Measurements from ENCODE around the gene ACTL7A. TPM values are rescaled to one million over a fixed set of nuclear protein-coding genes. Genes with fewer than 3 reads are reported as not detected.

Gene ACTL7A
- total and polyA plus RNA-seq, 2 experiments from 2014 or later = not detected

DNA sequence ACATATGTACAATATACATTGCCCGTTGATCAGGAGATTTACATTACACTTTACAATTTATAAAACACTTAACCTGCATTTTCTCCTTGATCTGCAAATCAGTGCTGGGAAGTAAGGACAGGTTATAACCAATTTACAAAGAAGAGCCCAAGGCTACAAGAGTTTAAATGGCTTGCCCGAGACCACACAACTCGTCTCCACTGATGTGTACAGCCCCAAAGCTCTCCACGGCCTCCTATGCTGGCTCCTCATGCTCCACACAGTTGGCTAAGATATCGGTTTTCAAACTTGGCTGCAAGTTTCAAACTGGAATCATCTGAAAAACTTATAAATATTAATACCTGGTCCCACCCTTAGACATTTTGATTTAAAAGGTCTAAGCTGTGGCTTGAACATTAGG is 16.6 kb upstream of the ACTL7A start (continued):
- TF ChIP-seq CREB1 (CRISPR knock-in tag; IDR thresholded peaks at IDR 0.05; ENCODE audit: low read depth) (no peak), ZNF114 (CRISPR knock-in tag; IDR thresholded peaks at IDR 0.05) (no peak), ZNF331 (CRISPR knock-in tag; IDR thresholded peaks at IDR 0.05; ENCODE audit: low read depth) (no peak), JUNB (IDR thresholded peaks at IDR 0.05; ENCODE audit: unreplicated experiment) (no peak), POLR2AphosphoS5 (IDR thresholded peaks at IDR 0.05; ENCODE audit: low read depth) (no peak)

DNA sequence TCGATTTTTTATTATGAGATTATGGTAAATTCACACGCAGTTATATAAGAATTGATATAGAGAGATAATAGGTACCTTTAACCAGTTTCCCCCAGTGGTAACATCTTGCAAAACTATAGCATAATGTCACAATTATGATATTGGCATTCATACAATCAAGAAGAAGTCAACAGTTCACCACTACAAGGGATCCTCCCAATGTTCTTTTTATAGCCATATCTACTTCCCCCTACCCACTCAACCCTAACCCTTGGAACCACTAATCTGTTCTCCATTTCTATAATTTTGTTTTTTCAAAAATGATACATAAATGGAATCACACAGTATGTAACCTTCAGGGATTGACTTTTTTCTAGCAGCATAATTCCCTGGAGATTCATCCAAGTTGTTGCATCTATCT is 16.1 kb upstream of the ACTL7A start:
- peaks cover 3% of the 10 kb centered on the region; the same call in 1 of the 2 replicates for H3K4me1 ChIP-seq (ENCODE audit: insufficient read depth)
- no peak overlapping the region for H3K27ac ChIP-seq (ENCODE audit: low read depth)
- H3K27me3 ChIP-seq (ENCODE audit: insufficient read depth) = no peaks in the 10 kb centered on the region
- no peaks in the 10 kb centered on the region for H3F3A ChIP-seq (replicated peaks; ENCODE audit: low read depth)
- H2AFZ ChIP-seq = no peak overlapping the region
- Mint-ChIP-seq H3K9me3 (no peaks in the 10 kb centered on the region; the same call in 2 of the 3 replicates), H3K27me3 (ENCODE audit: insufficient read depth, low read depth, poor library complexity) (peaks cover 2% of the 10 kb centered on the region), H3K36me3 (ENCODE audit: low read depth) (no peaks in the 10 kb centered on the region), H3K27ac (no peak overlapping the region), H3K4me1 (peaks cover 2% of the 10 kb centered on the region; the same call in 1 of the 3 replicates), H3K4me3 (no peak overlapping the region)
- no peaks in the 10 kb centered on the region for H3K36me3 ChIP-seq (ENCODE audit: insufficient read depth)
- H3K4me3 ChIP-seq = no peak overlapping the region
- no peaks in the 10 kb centered on the region for H4K20me1 ChIP-seq (replicated peaks; ENCODE audit: insufficient read depth)
- H3K9me2 ChIP-seq (ENCODE audit: insufficient read depth) = no peaks in the 10 kb centered on the region
- no peak for DNase-seq (ENCODE audit: low spot score)
- TF ChIP-seq ZNF114 (CRISPR knock-in tag; IDR thresholded peaks at IDR 0.05) = no peak
- no peak for TF ChIP-seq JUNB (IDR thresholded peaks at IDR 0.05; ENCODE audit: unreplicated experiment)
- TF ChIP-seq CREB1 (CRISPR knock-in tag; IDR thresholded peaks at IDR 0.05; ENCODE audit: low read depth) = no peak
- no peak for TF ChIP-seq EZH2 (IDR thresholded peaks at IDR 0.05; ENCODE audit: low read depth, unreplicated experiment)
- TF ChIP-seq, protein P1, sequence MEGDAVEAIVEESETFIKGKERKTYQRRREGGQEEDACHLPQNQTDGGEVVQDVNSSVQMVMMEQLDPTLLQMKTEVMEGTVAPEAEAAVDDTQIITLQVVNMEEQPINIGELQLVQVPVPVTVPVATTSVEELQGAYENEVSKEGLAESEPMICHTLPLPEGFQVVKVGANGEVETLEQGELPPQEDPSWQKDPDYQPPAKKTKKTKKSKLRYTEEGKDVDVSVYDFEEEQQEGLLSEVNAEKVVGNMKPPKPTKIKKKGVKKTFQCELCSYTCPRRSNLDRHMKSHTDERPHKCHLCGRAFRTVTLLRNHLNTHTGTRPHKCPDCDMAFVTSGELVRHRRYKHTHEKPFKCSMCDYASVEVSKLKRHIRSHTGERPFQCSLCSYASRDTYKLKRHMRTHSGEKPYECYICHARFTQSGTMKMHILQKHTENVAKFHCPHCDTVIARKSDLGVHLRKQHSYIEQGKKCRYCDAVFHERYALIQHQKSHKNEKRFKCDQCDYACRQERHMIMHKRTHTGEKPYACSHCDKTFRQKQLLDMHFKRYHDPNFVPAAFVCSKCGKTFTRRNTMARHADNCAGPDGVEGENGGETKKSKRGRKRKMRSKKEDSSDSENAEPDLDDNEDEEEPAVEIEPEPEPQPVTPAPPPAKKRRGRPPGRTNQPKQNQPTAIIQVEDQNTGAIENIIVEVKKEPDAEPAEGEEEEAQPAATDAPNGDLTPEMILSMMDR (conservative IDR thresholded peaks at IDR 0.05; ENCODE audit: low read depth in 2 of 2) = no peak
- TF ChIP-seq EZH2phosphoT487 (IDR thresholded peaks at IDR 0.05; ENCODE audit: unreplicated experiment) = no peak
- TF ChIP-seq STAT1 (IDR thresholded peaks at IDR 0.05; ENCODE audit: unreplicated experiment) = no peak
- TF ChIP-seq NANOG (IDR thresholded peaks at IDR 0.05; ENCODE audit: borderline replicate concordance) = no peak
- TF ChIP-seq, protein P2, sequence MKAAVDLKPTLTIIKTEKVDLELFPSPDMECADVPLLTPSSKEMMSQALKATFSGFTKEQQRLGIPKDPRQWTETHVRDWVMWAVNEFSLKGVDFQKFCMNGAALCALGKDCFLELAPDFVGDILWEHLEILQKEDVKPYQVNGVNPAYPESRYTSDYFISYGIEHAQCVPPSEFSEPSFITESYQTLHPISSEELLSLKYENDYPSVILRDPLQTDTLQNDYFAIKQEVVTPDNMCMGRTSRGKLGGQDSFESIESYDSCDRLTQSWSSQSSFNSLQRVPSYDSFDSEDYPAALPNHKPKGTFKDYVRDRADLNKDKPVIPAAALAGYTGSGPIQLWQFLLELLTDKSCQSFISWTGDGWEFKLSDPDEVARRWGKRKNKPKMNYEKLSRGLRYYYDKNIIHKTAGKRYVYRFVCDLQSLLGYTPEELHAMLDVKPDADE (IDR thresholded peaks at IDR 0.05) = no peak
- TF ChIP-seq POLR2AphosphoS5 (IDR thresholded peaks at IDR 0.05; ENCODE audit: low read depth) = no peak
- TF ChIP-seq, protein P3, sequence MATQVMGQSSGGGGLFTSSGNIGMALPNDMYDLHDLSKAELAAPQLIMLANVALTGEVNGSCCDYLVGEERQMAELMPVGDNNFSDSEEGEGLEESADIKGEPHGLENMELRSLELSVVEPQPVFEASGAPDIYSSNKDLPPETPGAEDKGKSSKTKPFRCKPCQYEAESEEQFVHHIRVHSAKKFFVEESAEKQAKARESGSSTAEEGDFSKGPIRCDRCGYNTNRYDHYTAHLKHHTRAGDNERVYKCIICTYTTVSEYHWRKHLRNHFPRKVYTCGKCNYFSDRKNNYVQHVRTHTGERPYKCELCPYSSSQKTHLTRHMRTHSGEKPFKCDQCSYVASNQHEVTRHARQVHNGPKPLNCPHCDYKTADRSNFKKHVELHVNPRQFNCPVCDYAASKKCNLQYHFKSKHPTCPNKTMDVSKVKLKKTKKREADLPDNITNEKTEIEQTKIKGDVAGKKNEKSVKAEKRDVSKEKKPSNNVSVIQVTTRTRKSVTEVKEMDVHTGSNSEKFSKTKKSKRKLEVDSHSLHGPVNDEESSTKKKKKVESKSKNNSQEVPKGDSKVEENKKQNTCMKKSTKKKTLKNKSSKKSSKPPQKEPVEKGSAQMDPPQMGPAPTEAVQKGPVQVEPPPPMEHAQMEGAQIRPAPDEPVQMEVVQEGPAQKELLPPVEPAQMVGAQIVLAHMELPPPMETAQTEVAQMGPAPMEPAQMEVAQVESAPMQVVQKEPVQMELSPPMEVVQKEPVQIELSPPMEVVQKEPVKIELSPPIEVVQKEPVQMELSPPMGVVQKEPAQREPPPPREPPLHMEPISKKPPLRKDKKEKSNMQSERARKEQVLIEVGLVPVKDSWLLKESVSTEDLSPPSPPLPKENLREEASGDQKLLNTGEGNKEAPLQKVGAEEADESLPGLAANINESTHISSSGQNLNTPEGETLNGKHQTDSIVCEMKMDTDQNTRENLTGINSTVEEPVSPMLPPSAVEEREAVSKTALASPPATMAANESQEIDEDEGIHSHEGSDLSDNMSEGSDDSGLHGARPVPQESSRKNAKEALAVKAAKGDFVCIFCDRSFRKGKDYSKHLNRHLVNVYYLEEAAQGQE (IDR thresholded peaks at IDR 0.05; ENCODE audit: unreplicated experiment) = no peak
- TF ChIP-seq ZNF331 (CRISPR knock-in tag; IDR thresholded peaks at IDR 0.05; ENCODE audit: low read depth) = no peak
- TF ChIP-seq, protein P4, sequence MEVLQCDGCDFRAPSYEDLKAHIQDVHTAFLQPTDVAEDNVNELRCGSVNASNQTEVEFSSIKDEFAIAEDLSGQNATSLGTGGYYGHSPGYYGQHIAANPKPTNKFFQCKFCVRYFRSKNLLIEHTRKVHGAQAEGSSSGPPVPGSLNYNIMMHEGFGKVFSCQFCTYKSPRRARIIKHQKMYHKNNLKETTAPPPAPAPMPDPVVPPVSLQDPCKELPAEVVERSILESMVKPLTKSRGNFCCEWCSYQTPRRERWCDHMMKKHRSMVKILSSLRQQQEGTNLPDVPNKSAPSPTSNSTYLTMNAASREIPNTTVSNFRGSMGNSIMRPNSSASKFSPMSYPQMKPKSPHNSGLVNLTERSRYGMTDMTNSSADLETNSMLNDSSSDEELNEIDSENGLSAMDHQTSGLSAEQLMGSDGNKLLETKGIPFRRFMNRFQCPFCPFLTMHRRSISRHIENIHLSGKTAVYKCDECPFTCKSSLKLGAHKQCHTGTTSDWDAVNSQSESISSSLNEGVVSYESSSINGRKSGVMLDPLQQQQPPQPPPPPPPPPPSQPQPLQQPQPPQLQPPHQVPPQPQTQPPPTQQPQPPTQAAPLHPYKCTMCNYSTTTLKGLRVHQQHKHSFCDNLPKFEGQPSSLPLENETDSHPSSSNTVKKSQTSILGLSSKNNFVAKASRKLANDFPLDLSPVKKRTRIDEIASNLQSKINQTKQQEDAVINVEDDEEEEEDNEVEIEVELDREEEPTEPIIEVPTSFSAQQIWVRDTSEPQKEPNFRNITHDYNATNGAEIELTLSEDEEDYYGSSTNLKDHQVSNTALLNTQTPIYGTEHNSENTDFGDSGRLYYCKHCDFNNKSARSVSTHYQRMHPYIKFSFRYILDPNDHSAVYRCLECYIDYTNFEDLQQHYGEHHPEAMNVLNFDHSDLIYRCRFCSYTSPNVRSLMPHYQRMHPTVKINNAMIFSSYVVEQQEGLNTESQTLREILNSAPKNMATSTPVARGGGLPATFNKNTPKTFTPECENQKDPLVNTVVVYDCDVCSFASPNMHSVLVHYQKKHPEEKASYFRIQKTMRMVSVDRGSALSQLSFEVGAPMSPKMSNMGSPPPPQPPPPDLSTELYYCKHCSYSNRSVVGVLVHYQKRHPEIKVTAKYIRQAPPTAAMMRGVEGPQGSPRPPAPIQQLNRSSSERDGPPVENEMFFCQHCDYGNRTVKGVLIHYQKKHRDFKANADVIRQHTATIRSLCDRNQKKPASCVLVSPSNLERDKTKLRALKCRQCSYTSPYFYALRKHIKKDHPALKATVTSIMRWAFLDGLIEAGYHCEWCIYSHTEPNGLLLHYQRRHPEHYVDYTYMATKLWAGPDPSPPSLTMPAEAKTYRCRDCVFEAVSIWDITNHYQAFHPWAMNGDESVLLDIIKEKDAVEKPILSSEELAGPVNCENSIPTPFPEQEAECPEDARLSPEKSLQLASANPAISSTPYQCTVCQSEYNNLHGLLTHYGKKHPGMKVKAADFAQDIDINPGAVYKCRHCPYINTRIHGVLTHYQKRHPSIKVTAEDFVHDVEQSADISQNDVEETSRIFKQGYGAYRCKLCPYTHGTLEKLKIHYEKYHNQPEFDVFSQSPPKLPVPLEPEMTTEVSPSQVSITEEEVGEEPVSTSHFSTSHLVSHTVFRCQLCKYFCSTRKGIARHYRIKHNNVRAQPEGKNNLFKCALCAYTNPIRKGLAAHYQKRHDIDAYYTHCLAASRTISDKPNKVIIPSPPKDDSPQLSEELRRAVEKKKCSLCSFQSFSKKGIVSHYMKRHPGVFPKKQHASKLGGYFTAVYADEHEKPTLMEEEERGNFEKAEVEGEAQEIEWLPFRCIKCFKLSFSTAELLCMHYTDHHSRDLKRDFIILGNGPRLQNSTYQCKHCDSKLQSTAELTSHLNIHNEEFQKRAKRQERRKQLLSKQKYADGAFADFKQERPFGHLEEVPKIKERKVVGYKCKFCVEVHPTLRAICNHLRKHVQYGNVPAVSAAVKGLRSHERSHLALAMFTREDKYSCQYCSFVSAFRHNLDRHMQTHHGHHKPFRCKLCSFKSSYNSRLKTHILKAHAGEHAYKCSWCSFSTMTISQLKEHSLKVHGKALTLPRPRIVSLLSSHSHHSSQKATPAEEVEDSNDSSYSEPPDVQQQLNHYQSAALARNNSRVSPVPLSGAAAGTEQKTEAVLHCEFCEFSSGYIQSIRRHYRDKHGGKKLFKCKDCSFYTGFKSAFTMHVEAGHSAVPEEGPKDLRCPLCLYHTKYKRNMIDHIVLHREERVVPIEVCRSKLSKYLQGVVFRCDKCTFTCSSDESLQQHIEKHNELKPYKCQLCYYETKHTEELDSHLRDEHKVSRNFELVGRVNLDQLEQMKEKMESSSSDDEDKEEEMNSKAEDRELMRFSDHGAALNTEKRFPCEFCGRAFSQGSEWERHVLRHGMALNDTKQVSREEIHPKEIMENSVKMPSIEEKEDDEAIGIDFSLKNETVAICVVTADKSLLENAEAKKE (CRISPR knock-in tag; IDR thresholded peaks at IDR 0.05) = no peak
- no peak overlapping the region for H3K4me2 ChIP-seq
- H3K79me2 ChIP-seq (replicated peaks; ENCODE audit: insufficient read depth) = no peaks in the 10 kb centered on the region
- ATAC-seq = no peak
